ENCODE data around the gene MPHOSPH10. TPM values are rescaled to one million over a fixed set of nuclear protein-coding genes. Genes with fewer than 3 reads are reported as not detected.
"Not testable (repeated sequence)": the region's sequence is repeated elsewhere in the genome, so short reads cannot be mapped to it uniquely, and the experiment has no call there.

The MPHOSPH10 gene
- total and polyA plus RNA-seq, 8 donors, result 16.2 to 30.6 (median 23.0) TPM

GRCh38 chr2:71174207-71174606, 43.8 kb downstream of the MPHOSPH10 start:
- H3K27me3 ChIP-seq, result no peaks in the 10 kb centered on the region
- H3K27ac ChIP-seq, result no peak overlapping the region
- no peak for TF ChIP-seq POLR2A (IDR thresholded peaks at IDR 0.05)
- TF ChIP-seq, protein P1, sequence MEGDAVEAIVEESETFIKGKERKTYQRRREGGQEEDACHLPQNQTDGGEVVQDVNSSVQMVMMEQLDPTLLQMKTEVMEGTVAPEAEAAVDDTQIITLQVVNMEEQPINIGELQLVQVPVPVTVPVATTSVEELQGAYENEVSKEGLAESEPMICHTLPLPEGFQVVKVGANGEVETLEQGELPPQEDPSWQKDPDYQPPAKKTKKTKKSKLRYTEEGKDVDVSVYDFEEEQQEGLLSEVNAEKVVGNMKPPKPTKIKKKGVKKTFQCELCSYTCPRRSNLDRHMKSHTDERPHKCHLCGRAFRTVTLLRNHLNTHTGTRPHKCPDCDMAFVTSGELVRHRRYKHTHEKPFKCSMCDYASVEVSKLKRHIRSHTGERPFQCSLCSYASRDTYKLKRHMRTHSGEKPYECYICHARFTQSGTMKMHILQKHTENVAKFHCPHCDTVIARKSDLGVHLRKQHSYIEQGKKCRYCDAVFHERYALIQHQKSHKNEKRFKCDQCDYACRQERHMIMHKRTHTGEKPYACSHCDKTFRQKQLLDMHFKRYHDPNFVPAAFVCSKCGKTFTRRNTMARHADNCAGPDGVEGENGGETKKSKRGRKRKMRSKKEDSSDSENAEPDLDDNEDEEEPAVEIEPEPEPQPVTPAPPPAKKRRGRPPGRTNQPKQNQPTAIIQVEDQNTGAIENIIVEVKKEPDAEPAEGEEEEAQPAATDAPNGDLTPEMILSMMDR (IDR thresholded peaks at IDR 0.05), result no peak
- TF ChIP-seq POLR2AphosphoS5 (IDR thresholded peaks at IDR 0.05), result no peak
- intact Hi-C loops (cut with DNase I; ENCODE audit: low total_unique reads), result no loop called here
- no peaks in the 10 kb centered on the region for H3K9me3 ChIP-seq
- H3K4me3 ChIP-seq, result no peak overlapping the region
- H3K36me3 ChIP-seq, result no peaks in the 10 kb centered on the region
- DNase-seq, result no peak
- no peaks in the 10 kb centered on the region for H3K4me1 ChIP-seq
- WGBS, 5 donors, result 55 to 67% (median 61%) methylated on average over 3 of the region's 3 CpGs

DNA sequence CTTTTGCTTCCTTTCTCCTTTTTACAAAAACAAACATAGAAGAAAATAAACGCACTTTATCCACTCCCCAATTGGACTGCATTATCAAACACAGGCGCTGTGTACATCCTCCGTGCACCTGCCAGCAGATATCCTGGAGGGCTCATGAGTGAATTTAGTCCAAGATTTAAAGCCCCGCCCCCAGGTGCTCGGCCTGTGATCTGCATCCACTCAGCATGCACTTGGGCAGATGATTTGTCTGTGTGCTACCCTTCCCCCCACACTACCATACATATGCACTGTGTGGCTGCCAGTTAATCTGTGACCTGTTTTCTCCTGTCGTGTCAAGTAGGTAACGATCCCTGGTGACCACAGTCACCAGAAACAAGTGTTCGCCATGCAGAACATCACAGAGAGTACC, 48.4 kb downstream of the MPHOSPH10 start:
- 58 to 68% (median 62%) methylated on average over 8 of the region's 8 CpGs for WGBS, 5 donors

GRCh38 chr2:71181316-71181715, 50.9 kb downstream of the MPHOSPH10 start:
- TF ChIP-seq EP300 (IDR thresholded peaks at IDR 0.05) (no peak), POLR2A (IDR thresholded peaks at IDR 0.05) (no peak), POLR2AphosphoS5 (IDR thresholded peaks at IDR 0.05) (no peak)
- TF ChIP-seq, protein P1 (IDR thresholded peaks at IDR 0.05), result no peak
- Histone ChIP-seq H3K27me3 (no peaks in the 10 kb centered on the region), H3K4me1 (no peaks in the 10 kb centered on the region), H3K36me3 (peaks cover 0 to 9% (median 0%) of the 10 kb centered on the region in 4 donors), H3K9me3 (no peaks in the 10 kb centered on the region), H3K4me3 (no peak overlapping the region), H3K27ac (no peak overlapping the region)
- intact Hi-C loops (cut with DNase I; ENCODE audit: low total_unique reads), result no loop called here
- WGBS, 5 donors, result 55 to 76% (median 61%) methylated on average over 2 of the region's 2 CpGs
- no peak for DNase-seq

More for the DNA sequence above, 48.4 kb downstream of the MPHOSPH10 start:
- H3K27me3 ChIP-seq; DNase-seq; H3K9me3 ChIP-seq; H3K27ac ChIP-seq; H3K36me3 ChIP-seq; intact Hi-C loops (cut with DNase I; ENCODE audit: low total_unique reads); H3K4me3 ChIP-seq; H3K4me1 ChIP-seq: not testable (repeated sequence)

GRCh38 chr2:71183306-71184115, 53.1 kb downstream of the MPHOSPH10 start:
- H3K9me3 ChIP-seq; H3K4me1 ChIP-seq; H3K27me3 ChIP-seq; intact Hi-C loops (cut with DNase I; ENCODE audit: low total_unique reads); H3K27ac ChIP-seq; DNase-seq; H3K4me3 ChIP-seq: not testable (repeated sequence)
- WGBS, 5 donors, result 33 to 65% (median 55%) methylated on average over 2 to 4 of the region's 5 CpGs
- H3K36me3 ChIP-seq, result peaks cover 0 to 30% (median 12%) of the 10 kb centered on the region in 4 donors

DNA sequence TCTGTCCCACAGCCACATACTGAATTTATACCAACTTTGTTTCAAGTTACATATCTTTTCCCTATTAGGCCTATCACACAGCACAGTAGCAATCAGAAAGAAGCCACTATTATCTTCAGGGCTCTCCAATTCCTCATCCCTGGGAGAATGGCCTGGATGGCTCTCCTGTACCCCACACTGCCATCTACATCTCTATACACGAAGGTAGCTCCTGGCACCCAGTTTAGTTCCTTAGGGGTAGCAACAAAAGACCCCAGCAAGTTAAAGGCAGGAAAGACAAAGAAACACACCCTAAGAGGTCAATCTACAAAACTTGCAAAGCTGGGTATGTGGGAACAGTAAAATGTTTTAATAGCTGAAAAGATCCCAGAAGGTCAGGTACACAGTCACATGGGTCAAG, 56.5 kb downstream of the MPHOSPH10 start:
- 65 to 83% (median 80%) methylated on average over 1 of the region's 1 CpG for WGBS, 5 donors
- Histone ChIP-seq H3K27me3 (no peaks in the 10 kb centered on the region), H3K9me3 (no peaks in the 10 kb centered on the region), H3K36me3 (peaks cover 0 to 44% (median 22%) of the 10 kb centered on the region in 4 donors), H3K4me3 (no peak overlapping the region), H3K27ac (no peak overlapping the region), H3K4me1 (no peaks in the 10 kb centered on the region)
- intact Hi-C loops (cut with DNase I; ENCODE audit: low total_unique reads), result no loop called here
- TF ChIP-seq, protein P1 (IDR thresholded peaks at IDR 0.05), result no peak
- no peak for TF ChIP-seq POLR2A (IDR thresholded peaks at IDR 0.05)
- TF ChIP-seq POLR2AphosphoS5 (IDR thresholded peaks at IDR 0.05), result no peak
- no peak for TF ChIP-seq EP300 (IDR thresholded peaks at IDR 0.05)
- no peak for DNase-seq
